Glomerular visceral epithelial cell (primary cell): ENCODE results near the gene DGCR2.
"Not testable (repeated sequence)": the region's sequence is repeated elsewhere in the genome, so short reads cannot be mapped to it uniquely, and the experiment has no call there.

Experiments used
- DNase-seq: peaks from one replicate; pipeline ENCODE4 v3.0.0-alpha.2; 2016; ENCODE audit errors: extremely low spot score

DGCR2 gene

DNA sequence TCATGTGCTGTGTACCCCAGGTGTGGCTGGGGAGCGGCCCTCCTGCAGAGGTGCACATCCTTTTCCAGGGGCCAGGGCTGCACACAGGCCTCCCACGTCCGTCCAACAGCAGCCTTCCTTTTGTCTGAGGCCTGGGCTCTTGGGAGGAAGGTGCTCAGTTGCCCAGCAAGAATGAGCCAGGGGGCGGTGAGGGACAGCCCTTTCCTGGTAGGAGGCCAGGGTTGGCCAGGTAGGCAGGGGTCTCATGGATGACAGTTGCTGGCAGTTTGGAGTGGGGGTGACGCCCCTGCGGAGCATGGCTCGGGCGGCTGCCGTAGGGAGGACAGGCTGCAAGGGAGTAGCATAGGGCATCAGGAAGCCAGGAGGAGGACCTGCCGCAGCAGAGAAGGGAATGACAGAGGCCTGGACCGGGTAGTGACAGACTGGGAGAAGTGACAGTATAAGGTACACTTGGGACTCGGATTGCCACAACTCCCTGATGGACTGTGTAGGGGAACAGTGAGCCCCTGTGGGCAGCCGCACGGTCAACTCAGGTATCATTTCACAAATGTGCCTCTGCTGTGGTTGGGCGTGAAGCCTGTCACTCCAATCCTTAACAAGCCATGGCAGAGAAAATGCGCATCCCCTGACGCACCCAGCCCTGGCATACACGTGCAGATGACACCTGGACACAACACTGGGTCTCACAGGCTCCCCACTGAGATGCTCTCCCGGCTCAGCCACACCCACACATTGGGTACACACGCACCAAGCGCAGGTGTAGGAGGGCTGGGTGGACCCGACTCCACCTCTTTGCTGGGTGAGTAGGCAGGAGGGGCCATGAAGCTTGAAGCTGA is 79.7 kb downstream of the DGCR2 start:
- DNase-seq = no peak

DNA sequence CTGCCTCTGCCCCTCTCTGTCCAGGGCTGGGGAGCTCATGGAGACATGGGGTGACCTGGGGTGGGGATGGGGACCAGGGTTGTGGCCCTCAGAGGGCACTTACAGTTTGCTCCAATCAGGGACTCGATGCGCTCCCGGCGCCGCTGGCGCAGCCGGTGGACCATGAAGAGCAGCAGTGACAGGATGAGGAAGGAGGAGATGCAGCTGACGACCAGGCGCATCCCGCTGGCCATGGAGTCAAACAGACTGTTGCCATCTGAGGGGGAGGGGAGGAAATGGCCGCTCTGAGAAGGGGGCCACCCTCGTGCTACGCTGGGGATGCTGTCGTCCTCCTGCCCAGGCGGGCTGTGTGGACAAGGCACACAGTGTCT is 80.5 kb downstream of the DGCR2 start:
- DNase-seq = no peak

DNA sequence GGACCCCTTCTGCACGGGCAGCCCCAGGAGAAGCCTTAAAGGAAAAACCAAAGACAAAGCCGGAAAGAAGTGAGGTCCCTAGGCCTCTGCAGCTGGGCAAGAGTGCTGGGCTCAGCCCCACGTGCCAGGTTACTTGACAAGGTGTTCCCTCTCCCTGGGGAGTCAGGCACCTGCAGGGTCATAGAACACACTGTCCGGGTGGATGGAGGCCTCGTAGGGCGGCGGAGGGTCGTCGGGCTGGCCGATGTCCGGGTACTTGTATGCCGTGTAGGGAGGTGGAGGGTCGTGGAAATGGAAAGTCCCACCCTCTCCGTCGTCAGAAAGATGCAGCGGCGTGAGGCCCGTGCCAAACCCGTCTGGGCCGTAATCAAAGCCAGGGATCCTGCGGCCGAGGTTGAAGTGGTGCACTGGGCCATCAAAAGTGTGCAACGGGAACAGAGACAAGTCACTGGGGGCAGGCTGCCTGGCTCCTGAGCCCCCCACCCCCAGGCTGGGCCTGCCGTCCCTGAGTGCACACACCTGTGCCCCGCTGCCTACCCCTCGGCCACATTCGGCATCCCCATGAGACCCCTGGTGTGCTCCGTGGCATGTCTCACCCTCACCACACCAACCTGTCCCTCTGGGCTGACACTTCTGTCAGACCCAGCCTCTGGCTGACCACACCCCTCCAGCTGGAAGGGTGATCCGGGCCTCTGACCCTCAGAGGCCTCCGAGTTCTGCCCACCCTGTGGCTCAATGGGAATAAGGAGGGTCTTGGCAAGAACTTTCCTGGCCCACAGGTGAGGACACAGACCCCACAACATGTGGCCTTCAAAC is 81.1 kb downstream of the DGCR2 start:
- no peak for DNase-seq

DNA sequence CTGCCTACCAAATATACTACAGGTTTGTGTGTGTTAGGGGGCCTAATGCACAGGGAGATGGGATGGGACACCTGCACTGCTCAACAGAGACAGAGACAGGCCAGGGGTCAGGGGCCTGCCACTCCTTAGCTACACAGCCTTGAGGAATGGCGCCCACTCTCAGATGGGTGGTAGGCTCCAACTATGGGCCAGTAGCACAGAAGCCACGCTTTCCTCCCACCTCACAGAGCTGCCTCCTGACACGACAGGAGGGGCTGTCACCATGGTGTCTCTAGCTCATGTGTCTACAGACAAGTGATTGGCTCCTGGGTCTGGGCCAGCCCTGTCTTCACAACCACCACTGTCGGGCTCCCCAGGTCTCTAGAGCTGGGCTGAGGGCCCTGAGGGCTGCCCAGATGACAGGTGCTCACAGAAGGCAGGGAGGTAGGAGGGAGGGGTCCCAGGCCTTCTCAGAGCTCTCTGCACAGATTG is 81.8 kb downstream of the DGCR2 start:
- no peak for DNase-seq

DNA sequence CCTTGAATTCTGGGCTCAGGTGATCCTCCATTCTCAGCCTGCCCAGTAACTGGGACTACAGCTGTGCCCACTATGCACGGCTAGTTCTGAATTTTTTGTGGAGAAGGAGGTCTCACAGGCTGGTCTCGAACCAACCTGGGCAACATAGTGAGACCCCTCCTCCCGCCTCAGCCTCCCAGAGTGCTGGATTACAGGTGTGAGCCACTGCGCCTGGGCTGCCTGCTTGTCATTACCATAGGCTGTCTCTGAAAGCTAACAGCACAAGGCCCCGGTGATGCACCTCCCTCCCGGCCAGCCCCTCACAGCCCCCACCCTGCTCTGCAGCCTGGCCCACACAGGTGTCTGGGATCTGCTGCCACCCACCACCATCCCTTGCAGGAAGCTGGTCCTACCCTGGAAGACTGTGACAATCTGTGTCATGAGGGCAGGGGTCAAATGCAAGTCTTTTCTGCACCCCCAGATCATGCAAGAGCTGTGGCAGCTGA is 82.4 kb downstream of the DGCR2 start:
- no peak for DNase-seq

DNA sequence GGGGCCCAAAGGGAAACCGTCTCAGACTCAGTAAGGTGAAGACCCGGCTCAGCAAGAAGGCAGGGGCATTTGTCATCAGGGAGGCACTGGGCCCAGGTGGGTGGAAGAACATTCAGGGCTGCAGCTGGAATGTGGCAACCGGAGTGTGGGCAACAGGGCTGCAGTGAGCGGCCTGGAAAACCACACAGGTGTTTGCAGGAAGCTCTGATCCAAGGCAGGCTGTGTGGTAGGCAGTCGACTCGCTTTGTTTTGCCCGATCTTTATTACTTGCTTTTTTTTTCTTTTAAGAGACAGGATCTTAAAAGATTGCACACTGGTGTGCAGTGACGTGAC is 82.8 kb downstream of the DGCR2 start:
- no peak for DNase-seq

DNA sequence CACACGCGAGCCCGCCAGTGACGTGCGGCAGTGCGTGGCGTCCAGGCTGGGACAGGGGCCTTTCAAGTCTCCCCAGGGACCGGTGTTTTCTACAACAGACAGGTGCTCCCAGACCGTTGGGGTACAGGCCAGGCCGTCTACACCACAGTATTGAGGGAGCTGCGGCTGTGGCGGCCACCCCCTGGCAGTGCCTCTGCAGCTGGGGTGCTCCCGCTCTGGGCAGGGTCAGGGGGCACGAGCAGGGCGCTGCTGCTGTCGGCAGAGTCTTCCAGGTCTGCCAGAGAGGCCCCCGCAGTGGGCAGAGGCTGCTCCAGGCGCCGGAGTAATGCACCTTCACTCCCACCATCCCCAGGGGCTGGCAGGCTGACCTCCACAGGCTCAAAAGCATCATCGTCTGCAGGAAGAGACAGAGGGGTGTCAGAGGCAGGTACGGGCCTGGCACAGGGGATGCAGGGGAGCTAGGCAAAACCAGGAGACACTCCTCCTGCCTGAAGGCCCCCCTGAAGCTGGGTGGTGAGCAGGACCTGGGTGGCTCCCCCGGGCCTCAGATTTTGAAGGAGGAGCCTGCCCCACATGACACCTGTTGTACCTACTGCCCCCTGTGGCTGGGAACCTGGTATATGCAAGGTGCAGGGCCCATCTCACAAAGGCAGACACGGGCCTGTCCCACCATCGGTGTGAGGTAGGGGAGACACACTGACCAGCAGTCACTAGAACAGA is 83.3 kb downstream of the DGCR2 start:
- DNase-seq = no peak

DNA sequence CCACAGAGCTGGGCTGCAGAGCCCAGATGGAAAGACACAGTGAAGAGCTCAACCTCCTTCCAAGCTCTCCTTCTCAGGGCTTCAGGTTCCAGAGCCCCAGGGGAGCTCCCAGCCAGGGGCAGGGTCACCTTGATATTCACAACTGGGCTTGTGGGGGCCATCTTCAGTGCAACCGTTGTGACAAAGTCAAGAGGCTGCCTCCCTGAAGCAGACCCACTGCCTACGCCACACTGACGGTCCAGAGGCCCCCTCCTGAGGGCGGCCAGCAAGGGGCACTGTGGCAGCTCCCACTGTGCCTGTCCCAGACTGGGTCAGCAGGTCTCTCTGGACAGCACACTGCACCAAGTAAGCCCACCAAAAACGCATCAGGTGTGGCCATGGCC is 84.1 kb downstream of the DGCR2 start:
- DNase-seq = no peak

DNA sequence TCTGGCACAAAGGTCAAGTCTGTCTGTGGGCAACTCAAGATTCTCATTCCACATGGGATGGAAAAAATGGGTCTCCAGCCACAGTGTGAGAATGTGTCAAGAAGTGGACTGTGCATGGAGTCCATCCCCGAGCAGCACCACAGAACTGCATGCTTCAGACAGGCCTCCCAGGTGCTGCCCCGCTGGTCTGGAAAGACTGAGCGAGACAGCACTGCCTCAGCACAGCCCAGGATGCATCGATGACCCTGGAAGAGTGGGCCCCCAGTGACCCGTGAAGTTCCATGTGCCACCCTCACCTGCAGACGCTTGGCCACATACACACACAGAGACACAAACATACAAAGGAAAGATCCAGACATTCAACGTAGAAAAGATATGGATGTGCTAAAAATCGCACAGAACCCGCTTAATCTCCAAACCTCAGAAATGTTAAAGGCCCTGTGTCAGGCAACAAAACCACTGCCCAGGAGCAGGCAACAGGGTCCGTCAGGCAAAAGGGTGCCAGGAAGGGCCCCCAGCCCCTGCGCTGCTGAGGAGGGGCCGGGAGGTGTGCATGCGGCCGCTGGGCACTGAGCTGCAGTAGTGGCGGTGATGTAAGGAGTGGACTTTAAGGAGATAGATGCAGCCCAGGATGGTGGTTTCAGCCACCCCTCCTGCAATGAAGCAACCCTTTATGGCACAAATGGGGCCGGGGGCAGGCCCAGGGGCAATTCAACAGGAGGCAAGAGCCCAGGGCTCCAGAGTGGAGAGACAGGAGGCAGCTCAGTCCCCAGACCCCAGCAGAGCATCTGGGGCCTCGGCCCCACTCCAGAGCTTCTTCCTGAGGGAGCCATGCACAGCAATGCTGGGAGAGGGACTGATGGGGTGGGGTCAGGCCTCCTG is 84.7 kb downstream of the DGCR2 start:
- DNase-seq = no peak

DNA sequence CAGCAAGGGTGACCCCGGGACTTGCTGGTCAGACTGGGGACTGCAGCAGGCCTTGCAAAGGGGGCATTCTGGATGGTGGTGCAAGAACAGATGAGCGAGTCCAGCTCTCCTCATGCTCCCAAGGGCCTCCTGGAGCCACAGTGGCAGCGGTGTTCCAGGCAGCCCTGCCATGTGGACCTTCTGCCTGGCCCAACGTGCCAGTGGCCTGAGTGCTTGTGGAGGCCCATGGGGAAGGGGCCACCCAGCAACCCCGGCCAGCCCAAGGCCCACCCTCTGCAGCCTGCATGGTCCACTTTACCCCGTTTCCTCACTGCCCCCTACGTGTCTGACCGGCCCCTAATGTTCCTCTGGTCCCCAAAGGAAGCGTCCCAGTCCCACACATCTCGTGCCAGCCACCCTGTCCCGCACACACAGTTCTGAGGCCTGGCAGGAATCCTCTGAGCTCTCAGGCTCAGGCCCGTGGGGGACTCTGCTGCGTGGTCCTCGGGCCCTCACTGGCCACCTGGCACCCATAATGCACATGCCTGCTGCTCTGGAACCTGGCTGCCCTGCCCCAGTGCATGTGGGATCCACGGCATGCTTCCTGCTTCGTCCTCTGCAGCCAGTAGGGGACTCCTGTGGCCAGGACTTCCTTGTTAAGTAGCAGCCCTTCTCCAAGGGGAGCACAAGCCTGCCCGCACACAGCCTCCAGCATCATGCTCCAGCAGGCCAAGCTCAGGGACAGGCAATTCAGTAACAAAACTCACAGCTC is 85.5 kb downstream of the DGCR2 start:
- DNase-seq = peak; percentile 12

DNA sequence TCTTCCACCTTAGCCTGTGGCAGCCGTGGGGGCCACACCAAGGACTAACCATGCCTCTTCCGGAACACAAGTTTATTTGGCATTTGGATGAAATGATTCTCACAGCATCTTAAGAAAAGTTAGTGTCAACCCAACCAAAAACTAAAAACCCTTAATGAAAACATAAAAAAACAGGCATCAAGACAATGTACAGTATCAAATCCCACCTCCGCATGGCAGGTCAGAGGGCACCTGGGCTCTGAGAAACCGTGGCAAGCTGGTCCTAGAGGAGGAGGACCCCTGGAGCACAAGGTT is 86.0 kb downstream of the DGCR2 start:
- no peak for DNase-seq

DNA sequence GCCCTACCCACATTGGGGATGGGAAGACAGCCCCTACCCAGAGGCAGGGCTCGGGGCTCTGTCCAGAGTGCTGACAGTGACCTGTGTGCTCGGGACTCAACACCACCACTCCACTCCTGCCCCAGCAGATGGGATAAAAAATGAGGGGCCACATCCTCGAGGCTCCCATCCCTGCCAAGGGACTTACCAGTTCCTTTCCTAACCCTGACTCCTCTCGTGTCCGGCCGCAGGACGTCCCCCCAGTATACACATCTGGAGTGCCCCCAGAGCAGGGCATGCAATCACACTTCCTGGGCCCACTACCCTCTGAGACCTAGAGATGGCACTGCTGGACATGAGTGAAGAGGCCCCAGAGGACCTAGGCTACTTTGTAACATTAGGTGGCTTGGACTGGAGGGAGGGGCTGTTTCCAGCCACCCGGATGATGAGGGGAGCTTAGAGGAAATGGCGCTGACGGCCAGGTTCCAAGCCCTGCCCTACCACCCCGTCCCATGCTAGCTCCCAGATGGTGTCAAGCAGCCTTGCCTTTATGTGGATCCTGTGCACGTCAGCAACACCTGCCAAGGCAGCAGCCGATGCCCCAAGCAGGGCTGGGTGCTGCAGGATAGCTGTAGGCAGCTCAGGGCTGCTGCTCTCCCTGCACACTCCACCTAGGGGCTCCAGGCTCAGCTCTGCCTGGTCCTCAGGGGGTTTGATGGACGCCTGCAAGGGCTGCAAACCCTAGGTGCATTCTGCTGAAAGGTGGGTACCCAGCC is 86.6 kb downstream of the DGCR2 start:
- peak; percentile 16 for DNase-seq

DNA sequence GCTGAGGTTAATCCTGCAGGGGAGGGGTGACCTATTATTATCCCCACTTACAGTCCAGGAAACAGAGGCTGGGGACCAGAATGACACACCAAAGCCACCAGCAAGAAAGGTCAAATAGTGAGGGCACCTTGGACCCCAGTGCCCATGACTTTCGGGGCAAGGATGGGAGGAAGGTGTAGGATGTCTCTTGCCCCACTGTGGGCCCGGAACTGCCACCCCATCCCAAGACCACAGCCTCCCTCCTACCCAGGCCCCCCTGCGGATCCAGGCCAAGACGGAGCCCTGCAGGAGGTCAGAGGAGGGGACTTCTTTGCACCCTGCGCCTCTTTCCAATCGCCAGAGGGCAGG is 87.1 kb downstream of the DGCR2 start:
- not testable (repeated sequence) for DNase-seq

DNA sequence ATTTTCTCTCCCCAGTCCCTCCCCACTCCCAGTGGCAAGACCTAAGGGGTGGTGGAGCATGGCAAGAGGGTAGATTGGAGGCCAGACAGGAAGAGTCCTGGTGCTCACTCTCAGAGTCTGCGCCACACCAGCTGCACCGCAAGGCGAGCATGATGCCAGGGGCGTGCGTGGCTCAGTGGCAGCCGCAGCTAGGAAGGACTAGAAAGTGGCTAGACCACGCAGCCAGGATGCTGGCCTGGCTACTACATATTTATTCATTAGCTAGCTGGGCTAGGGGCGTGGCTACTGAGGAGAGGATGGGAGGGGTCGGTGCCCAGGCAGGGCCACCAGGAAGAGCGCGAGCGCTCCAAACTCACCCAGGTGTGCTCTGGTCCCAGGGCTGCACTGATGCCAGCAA is 87.5 kb downstream of the DGCR2 start:
- DNase-seq = not testable (repeated sequence)

DNA sequence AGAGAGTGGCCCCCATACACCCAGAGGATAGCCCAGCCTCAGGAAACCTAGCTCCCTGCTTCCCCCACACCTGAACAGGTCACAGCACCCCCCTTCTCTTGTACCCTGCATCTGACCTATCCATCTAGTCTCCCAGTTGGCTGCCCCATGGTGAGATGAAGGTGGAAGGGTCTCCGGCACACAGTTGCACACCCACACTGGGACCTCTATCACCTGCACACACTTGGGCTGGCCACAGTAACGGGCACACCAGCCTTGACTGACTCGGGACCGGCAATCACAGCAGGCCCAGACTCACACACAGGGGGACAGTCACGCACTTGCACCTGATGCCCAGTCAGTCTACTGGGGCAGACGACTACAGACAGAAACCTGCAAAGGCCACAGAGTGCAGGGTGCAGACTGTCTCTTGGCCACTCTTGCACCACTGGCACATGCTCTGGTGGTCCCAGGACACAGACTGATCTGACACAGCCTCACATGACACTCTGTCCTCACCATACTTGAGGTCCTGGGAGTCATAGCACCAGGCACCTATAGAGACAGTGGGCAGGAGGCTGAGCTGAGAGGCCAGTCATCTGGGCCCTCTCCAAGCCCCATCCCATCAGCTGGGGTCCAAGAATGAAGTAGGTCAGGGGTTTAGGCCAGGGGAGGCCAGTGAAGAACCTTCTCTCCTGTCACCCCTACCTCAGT is 88.0 kb downstream of the DGCR2 start:
- not testable (repeated sequence) for DNase-seq

DNA sequence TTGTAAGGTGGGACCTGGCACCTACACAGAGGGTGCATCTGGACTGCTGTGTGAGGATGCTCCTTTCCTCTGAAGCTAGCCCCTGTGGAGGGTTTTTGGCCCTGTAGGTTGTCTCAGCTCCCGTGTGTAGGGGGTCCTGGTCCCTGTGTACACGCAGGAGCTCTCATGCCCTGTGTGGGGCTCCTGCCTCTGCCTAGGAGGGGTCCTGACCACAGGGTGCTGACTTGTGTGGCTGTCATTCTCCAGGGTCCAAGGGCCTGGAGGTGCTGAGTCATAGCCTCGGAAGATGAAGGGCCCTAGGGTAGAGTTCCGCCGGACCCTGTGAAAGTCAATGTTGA is 88.7 kb downstream of the DGCR2 start:
- not testable (repeated sequence) for DNase-seq

DNA sequence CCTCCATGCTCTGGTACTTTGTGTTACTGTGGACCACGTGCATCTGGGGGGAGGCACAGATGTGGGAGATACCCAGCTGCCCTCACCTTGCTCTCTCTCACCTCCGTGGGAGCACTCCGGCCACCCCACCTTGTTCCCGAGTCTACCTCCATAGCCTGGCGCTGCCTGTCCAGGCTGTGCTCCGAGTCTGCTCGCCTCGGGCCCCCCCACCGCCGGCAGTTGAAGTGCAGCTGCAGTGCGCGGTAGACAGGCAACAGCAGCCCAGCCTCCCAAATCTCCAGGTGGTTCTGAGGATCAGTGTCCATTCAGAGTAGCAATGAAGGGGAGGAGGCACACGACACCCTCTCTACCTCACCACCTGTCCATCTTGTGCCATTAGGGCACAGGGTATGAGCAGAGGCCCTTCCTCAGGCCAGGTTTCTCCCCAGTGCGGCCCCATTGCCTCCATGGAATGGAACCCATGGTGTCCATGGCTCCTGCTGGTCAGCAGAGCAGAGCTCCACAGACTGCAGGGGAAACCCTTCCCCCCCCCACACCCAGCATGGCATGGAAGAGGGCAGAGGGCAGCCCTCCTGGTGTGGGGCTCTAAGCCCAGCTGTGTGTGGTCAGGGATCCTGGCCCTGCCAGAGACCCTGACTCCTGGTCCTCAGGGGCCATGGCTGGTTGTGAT is 89.2 kb downstream of the DGCR2 start:
- not testable (repeated sequence) for DNase-seq

DNA sequence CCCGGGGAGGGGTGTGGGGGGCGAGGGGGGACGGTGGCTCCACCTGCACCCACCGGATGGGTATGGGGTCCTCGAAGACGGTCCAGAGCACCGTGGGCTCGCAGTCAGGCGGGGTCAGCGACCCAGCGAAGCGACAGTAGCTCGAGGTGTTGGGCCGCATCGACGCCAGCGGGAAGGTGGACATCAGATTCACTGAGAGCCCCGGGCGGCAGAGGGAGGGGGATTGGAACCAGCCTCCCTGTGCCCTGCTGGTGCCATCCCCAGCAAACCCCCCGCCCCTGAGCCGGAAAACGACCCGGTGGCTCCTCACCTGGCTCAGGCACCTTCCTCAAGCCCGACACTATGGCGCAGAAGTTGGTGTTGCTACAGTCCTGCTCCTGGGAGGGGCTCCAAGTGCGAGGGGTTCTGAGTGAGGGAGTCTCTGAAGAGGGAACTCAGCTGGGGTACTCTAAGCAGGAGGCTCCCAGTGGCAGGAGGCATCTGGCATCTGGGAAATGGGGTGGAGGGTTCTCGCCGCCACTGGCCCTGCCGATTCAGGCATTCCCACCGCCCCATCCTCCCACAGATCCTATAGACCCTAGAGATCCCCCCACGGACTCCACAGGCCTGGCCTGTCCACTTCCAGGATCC is 89.9 kb downstream of the DGCR2 start:
- not testable (repeated sequence) for DNase-seq

DNA sequence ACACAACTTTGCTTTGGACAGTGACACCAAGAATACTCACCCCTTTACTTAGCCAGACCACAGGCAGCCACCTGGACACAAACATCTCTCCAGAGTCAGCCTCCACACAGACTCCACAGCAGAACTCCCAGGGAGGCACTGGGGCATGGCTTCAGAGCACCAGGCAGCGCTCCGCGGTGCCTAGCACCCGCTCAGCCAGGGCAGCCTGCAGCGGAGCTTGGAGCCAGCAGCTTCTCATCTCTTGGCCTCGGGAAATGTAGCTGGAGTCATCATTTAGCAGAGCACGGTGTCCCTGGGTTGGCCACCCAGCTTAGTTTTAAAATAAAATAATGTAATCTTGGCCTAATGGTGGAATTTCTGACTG is 91.3 kb downstream of the DGCR2 start:
- DNase-seq = not testable (repeated sequence)
